Measurements from ENCODE around the gene SLC19A1.

DNA sequence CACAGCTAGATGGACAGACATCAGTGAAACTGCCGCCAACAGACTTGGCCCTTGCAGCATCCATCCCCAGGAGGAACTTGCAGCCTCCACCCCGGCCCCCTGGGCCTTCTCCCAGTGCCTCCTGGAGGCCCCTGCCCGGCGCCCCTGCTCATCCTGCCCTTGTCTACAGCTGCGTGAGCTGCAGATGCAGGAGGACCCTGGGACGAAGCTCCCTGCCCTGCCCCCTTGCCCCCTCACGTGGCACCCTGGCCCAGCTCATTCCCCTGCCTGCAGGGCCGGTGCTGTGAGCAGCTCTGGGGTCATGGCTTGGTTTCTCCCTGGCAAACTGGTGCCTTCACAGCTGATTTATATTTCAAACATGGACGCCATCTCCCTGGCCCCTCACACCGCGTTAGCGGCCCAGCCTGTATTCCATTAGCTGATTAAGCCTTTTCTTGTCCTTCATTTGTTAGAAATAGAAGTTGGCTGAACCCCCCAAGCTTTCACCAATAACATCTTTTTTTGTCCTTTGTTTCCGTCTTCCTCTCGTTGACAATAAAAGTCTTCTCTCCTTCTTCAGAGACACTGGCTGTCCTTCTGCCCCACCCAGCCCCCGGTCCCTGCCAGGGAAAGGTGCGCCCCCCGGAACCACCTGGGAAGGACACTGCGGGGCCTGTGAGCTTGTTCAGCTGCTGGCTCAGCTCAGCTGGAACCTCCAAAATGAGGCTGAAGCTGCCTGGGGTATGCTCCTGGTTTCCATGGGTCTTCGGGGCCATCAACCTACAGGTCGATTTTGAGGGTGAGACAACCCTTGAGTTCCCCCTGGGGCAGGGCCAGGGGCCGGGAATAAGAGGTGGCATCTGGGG, 34.0 kb upstream of the SLC19A1 start:
- TF ChIP-seq, protein P1, sequence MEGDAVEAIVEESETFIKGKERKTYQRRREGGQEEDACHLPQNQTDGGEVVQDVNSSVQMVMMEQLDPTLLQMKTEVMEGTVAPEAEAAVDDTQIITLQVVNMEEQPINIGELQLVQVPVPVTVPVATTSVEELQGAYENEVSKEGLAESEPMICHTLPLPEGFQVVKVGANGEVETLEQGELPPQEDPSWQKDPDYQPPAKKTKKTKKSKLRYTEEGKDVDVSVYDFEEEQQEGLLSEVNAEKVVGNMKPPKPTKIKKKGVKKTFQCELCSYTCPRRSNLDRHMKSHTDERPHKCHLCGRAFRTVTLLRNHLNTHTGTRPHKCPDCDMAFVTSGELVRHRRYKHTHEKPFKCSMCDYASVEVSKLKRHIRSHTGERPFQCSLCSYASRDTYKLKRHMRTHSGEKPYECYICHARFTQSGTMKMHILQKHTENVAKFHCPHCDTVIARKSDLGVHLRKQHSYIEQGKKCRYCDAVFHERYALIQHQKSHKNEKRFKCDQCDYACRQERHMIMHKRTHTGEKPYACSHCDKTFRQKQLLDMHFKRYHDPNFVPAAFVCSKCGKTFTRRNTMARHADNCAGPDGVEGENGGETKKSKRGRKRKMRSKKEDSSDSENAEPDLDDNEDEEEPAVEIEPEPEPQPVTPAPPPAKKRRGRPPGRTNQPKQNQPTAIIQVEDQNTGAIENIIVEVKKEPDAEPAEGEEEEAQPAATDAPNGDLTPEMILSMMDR (IDR thresholded peaks at IDR 0.05): no peak
- TF ChIP-seq POLR2A (IDR thresholded peaks at IDR 0.05): no peak
